Endothelial cell of hepatic sinusoid (primary cell): ENCODE data around the gene ACER3.
"Not testable (repeated sequence)": the region's sequence is repeated elsewhere in the genome, so short reads cannot be mapped to it uniquely, and the experiment has no call there.

Source experiments
- in situ Hi-C: cut with HindIII; loops from 2 replicates; pipeline ENCODE4 v1.10.0; 2017; ENCODE audit warnings: low sequenced_read_pairs

The ACER3 gene

DNA sequence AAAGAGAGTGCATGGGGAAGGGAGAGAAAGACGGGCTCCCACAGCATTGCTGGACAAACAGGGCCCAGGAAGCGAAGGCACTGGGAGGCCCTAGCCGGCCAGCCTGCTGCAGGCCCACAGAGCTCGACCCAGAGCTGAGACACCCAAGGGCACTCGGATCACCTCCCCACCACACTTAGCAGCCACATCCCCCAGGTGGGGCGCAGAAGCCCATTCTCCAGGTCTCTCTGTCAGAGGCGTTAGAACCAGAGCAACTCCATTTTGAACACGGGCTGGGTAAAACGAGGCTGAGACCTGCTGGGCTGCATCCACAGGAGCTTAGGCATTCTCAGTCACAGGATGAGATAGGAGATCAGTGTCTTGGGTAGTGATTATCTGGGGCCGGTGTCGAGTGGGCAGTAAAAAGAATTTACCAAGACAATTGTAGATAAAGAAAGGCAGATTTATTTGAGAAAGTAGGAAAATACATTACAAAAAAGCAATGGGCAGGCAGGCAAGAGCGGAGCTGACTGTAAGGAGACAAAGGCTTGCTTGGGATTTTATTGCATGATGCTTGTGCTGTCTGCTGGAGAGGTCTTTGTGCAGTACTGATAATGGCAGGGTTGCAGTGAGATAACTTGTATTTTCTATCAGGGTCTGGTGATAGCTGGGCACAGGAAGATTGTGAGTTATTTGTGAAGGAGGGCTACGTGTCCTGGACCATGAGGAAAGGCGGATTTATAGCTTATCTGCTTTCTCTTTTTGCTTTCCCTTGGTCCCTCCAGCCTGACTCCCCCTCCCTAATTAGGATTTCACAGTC lies 192.7 kb downstream of the ACER3 start:
- in situ Hi-C loops: no loop called here

GRCh38 chr11:77054084-77054483 lies 193.4 kb downstream of the ACER3 start:
- in situ Hi-C loops: no loop called here

- in situ Hi-C loops: no loop called here
These were observed 194.4 kb downstream of the ACER3 start for GRCh38 chr11:77055101-77055561.

DNA sequence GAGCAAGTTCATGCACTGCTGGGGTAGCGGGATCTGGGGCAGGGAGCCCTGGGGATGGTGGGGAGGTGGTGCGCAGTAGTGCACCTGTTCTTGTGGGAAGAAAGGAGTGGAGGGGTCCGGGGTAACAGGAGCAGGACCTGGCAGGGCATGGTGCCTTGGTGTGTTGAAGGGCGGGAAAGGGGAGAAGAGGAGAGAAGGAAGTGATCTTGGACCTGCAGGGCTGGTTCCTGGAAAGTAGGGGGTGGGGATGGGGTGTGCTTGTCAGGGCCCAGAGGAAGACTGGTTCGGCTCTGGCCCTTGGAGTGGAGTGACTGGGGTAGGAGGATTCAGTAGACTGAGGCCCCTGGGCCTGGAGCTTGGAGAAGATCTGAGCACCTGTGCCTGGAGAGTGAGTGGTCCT lies 195.2 kb downstream of the ACER3 start:
- in situ Hi-C loops: no loop called here

DNA sequence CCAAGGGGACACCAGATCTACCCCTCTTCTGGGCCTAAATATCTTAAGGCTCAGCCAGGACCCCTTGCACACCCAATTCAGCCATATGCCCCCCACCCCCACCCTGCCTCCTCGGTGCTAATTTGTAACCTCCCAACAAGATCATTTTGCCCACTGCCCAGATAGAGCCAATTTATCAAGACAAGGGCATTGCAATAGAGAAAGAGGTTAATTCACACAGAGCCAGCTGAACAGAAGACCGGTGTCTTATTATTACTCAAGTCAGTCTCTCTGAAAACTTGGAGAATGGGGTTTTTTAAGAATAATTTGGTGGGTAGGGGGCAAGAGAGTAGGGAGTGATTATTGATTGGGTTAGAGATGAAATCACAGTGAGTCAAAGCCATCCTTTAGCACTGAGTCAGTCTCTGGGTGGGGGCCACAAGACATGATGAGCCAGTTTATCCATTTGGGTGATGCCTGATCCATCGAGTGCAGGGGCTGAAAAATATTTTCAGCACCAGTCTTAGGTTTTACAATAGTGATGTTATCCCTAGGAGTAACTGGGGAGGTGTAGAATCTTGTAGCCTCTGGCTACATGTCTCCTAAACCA lies 196.2 kb downstream of the ACER3 start:
- in situ Hi-C loops: no loop called here

DNA sequence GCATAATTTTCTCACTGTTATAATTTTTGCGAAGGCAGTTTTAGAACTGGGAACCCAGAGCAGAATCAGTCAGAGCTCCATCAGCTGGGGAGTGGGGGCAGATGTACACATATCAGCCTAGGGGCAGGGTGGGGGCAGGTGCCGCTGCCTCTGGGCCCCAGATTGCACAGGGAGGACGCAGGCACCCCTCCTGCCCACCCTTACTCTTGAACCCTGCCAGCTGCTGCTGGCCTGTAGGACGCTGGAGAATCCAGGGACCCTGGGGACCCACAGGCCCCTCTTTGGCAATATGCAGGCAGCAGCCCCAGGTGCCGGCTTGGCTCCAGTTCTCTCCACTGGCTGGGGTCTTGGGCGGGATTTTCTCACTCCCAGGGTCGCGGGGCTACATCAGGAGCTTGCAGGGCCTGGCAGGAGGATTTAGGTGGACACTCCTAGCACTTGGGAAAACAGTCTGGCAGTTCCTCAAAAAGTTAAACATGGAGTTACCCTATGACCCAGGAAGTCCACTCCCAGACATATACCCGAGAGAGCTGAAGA lies 197.3 kb downstream of the ACER3 start:
- in situ Hi-C loops: no loop called here

DNA sequence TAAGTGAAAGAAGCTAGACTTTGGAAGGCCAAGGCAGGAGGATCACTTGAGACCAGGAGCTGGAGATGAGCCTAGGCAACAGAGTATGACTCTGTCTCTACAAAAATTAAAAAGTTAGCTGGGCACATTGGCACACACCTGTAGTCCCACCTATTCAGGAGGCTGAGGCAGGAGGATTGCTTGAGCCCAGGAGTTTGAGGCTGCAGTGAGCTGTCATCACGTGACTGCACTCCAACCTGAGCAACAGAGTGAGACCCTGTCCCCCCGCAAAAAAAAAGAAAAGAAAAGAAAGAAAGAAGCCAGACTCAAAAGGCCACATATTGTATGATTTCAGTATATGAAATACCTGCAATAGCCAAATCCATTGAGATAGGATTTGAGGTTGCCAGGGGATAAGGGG lies 198.2 kb downstream of the ACER3 start:
- in situ Hi-C loops: no loop called here

DNA sequence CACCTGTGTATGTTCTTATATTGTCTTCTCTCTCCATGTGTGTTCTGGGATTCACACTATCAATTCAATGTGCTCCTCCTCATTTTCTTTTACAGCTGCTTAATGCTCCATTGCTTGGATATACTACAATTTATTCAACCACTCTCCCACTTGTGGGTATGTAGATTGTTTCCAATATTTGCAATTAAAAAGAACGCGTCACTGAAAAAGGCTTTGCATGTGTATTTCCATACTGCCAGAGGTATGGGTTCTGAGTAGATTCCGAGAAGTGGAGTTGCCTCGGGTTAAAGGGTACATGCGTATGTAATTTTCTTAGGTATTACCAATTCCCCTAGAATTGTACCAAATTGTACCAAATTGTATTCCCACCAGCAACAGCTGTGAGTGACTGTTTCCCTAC lies 199.1 kb downstream of the ACER3 start:
- in situ Hi-C loops: no loop called here

- in situ Hi-C loops: no loop called here
These were observed 199.5 kb downstream of the ACER3 start for GRCh38 chr11:77060234-77060633.

GRCh38 chr11:77061258-77061657 lies 200.5 kb downstream of the ACER3 start:
- in situ Hi-C loops: not testable (repeated sequence)

- in situ Hi-C loops: no loop called here
These were observed 202.2 kb downstream of the ACER3 start for GRCh38 chr11:77062924-77063323.

DNA sequence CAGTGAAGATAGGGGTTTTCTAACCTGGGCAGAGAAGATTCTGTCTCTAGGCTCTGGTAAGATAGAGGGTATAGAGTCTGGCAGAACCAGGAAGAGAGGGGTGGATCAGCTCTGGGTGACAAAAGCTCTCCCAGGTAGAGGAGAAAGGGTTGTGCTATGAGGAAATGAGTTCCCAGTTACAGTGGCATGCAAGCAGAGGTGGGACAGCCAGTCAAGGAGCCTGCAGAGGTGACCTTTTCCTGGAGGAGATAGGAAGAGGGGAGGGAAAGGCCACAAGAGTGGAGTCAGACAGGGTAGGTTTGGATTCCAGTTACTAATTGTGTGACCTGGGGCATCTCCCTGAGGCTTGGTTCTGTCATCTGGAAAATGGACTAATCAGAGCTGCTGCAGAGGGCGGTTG lies 202.7 kb downstream of the ACER3 start:
- in situ Hi-C loops: no loop called here

DNA sequence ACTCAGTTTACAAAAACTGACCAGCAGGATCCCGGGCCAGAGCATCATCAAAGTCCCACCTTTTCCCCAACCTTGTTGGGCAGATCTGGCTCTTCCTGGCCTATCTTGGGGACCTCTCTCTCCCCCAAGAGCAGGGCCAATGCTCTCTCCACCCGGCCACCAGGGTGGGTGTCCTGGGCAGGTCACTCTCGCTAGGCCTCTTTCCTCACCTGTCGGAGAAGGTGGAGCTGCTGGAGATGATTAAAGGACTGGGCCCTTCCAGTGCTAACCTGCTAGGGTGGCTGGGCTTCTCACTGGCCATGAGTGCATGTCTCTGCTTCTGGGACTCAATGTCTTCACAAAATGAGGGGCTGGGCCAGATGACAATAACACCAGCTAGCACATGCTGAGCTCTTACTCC lies 203.1 kb downstream of the ACER3 start:
- in situ Hi-C loops: no loop called here

- in situ Hi-C loops: no loop called here
These were observed 204.0 kb downstream of the ACER3 start for GRCh38 chr11:77064648-77065217.

DNA sequence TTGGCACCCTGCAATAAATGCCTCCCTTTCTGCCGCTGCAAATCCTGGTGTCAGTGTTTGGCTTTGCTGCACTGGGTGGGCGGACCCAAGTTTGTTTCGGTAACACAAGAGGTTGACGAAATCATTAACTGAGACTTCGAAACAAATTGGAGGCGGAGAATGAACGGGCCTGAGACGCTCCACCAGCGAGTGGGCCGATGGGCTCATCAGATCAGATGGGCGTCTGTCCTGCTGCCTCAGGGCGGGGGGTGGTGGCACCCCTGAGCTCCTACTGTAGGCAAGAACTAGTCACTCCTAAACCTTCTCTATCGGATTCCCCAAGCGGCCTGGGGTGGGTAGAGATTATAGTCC lies 205.1 kb downstream of the ACER3 start:
- in situ Hi-C loops: no loop called here

DNA sequence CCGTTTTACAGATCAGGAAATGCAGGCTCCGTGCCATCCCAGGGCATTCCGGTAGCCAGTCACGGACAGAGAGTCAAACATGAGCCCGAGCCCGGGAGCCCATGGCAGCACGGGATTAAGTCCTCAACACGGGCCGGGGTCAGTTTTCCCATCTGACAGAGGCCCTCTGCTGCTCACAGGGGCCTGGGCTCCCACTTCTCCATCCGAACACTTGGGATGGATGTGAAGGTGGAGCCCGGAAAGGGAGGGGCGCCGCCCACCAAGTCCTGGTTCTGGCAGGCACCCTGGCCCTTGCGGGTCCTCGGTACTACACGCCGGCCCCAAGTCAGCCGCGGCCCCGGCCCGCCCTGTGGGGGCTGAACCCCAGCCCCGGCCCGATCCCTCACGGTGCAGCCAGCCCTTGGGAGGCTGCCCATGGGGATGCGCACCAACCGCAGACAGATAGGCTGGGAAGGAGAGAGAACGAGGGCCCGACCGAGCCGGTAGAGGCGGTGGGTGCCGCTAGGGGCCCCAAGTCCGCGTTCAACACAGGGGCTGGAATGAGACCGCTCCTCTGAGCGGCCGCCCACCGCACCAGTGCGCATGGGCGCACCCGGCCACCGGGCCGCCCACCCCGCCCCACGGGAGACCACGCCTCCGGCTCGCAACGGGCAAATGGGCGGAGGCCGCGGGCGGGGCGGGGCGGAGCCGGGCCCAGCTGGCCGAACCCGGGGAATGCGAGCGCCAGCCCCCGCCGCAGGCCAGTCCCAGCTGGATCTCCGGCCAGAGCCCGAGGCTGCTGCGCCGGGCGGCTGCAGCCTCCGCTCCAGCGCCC lies 205.7 kb downstream of the ACER3 start, which contains the start of gene CAPN5:
CAPN5 (plus strand) TSS at position 743 of the 814 bp plus-strand sequence. CDS start 17,916 bp downstream, outside the sequence.
- in situ Hi-C loops: no loop called here

- in situ Hi-C loops: no loop called here
These were observed 207.2 kb downstream of the ACER3 start for GRCh38 chr11:77067861-77068443.

DNA sequence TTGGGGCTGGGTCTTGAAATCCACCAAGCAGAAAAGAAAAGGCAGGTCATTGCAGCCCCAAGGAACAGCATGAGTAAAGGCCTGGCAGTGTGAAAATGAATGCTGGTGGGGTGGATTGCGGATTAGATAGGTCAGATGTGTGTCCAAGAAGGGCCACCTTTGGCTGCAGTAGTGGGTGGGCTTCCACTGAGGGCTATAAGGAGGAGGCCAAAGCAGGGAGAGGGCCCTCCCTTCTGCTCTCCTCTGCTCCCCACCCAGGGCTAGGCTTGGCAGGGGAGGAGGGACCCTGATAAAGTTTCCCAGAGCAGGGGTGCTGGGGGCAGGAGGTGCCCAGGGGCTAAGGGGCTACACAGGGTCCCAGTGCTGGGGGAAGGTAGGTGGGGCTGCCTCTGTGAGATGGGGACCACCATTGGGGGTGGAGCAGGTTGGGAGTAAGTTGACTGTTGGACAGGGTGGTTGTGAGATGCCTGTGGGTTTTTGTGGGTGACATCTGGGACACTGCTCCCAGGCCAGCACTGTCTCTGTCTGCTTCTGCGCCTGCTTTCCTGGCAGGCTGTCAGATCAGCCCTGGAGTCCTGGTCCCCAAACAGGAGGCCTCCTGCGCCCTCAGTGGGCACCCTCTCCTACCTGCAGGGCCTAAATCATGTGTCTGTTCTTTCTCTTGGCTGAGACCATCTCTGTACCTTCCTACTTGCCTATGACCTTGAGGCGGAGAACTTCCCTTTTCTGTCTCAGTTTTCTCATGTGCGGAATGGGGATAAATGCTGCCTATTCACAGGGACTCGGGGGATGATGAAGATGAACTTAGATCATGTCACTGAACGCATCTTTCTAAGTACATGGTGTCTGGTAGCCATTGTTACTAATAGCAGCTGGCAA lies 208.0 kb downstream of the ACER3 start:
- in situ Hi-C loops: no loop called here

DNA sequence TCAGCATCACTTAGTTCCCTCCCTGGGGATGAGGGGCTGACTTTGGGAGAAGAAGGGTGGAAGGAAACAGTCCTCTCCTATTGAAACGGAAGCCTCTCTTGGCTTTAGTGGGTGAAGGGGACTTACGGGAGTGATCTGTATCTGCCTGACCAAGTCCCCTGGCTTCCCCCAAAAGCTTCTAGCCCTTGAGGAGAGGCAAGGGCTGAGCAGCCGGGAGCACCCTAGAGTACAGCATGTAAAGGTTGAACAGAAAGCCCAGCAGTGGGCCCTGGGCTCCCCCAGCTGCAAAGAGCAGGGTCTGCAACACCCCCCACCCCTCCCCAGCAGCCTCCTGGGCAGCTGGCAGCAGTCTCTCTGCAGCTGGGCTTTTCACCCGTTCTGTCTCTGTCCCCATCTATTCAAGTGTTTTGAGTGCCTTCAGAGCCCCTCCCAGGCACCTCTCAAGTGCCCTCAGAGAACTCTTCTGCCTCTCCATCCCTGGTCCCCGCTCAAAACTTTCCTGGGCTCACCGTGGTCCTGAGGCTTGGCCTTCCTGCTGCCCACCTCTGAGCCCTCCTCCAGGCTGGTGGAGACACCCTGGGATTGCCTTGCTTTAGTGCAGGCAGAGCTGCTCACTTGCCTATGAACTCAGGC lies 208.7 kb downstream of the ACER3 start:
- in situ Hi-C loops: no loop called here
